PC-9 (cell line): ENCODE measurements around the gene TMSB10.

ENCODE experiments used
- CTCF ChIP-seq: fragments of 200-600 bp; sonication (generic); conservative IDR thresholded peaks from 2 replicates; pipeline ENCODE4 v1.6.1; 2017; ENCODE audit warnings: mixed run types, antibody characterized with exemption, mild to moderate bottlenecking, moderate library complexity
- EZH2 ChIP-seq: fragments of 200-600 bp; sonication (generic); IDR thresholded peaks from 2 replicates; pipeline ENCODE4 v1.8.0; 2017; ENCODE audit warnings: antibody characterized with exemption, low read depth

GRCh38 chr2:84942166-84942565, 36.7 kb downstream of the TMSB10 start:
- TF ChIP-seq CTCF = no peak
- TF ChIP-seq EZH2 = no peak
